HG03025 (cell line): ENCODE data around the gene PARP15.
"Not testable (repeated sequence)": the region's sequence is repeated elsewhere in the genome, so short reads cannot be mapped to it uniquely, and the experiment has no call there.

ENCODE experiments used
- ATAC-seq: cut with Tn5 transposase; IDR thresholded peaks from one replicate; pipeline ENCODE4 v1.9.1; 2021; ENCODE audit warnings: mild to moderate bottlenecking, moderate library complexity; ENCODE audit not compliant: unreplicated experiment, low FRiP score

PARP15 gene

GRCh38 chr3:122612696-122613095, 35.2 kb downstream of the PARP15 start:
- no peak for ATAC-seq

- no peak for ATAC-seq
Observed at GRCh38 chr3:122615303-122615702, 37.9 kb downstream of the PARP15 start.

GRCh38 chr3:122618614-122619013, 41.2 kb downstream of the PARP15 start:
- no peak for ATAC-seq

GRCh38 chr3:122619040-122619439, 41.6 kb downstream of the PARP15 start:
- ATAC-seq = no peak

DNA sequence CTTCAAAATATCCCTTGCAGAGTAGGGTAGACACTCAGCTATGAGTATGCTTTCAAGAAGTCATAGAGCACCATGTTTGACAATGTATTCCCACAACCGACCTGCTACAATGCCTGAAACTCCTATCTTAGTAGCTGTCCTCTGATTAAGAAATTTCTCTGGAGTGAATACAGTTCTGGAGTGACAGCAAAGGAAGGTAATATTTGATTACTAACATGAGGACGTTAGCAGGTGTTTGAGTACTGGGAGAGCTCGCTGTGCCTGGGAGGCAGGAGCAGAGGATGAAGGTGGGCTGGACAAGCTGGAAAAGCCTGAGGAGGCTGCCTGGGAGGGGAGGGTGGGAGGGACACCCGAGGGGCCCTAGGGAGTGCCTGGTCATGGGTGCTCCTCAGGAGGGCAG, 42.9 kb downstream of the PARP15 start:
- ATAC-seq = no peak

DNA sequence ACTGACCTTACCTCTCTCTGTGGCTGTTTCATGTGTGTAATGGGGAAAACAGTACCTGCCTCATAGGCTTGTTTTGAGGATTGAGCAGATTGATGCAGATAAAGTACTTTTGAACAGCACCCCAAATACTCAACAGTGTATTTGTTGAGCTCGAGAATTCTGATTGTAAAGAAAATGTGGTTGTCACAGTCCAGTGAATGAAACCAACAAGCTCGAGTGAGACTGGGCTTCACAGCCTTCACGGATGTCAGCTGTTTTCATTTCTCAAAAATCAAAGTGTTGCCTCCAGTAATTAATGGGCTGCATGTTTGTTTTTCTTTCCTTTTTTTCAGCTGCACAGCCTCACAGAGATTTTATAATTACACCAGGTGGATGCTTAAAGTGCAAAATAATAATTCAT, 43.7 kb downstream of the PARP15 start:
- no peak for ATAC-seq

- no peak for ATAC-seq
Observed at GRCh38 chr3:122623031-122623829, 45.8 kb downstream of the PARP15 start.

- ATAC-seq = no peak
Observed at GRCh38 chr3:122626515-122627180, 49.2 kb downstream of the PARP15 start.

DNA sequence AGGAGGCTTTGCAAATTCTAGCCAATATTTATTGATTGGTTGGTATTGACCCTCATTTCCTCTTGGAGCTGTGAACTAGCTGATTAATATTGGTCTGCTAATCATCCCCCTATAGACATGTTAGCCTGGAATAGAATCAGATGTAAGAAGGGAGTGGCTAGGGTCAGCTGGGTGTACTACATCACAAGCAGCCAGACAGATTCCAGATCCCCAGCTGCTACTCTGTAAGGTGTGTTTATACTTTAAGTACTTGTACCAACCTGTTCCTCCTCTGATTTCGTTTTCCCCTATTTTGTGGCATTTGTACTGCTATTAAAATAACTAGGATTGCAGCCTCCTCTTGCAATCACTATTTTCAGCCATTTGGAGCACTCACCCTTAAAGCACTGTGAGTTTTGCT, 49.9 kb downstream of the PARP15 start:
- ATAC-seq = no peak

- no peak for ATAC-seq
Observed at GRCh38 chr3:122628567-122628966, 51.1 kb downstream of the PARP15 start.

- no peak for ATAC-seq
Observed at GRCh38 chr3:122629763-122630162, 52.3 kb downstream of the PARP15 start.

GRCh38 chr3:122635789-122636188, 58.3 kb downstream of the PARP15 start:
- no peak for ATAC-seq

- ATAC-seq = no peak
Observed at GRCh38 chr3:122636697-122637096, 59.2 kb downstream of the PARP15 start.

GRCh38 chr3:122640437-122640999, 63.1 kb downstream of the PARP15 start:
- no peak for ATAC-seq

DNA sequence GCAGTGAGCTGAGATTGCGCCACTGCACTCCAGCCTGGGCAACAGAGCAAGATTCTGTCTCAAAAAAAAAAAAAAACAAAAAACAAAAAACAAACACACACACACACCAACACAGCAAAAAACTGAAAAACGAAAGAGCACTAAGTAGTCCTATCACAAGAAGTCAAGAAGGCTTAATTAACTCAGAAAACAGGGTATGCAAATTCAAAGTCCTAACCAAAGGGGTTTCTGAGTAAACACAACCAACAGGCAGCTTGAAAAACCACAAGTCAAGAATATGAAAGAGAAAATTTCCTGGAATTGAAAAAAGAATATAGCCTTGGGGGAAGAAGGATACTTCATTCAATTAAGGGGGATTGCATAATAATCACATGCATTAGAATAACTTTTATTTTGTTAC, 65.5 kb downstream of the PARP15 start:
- peak; percentile 68 for ATAC-seq

DNA sequence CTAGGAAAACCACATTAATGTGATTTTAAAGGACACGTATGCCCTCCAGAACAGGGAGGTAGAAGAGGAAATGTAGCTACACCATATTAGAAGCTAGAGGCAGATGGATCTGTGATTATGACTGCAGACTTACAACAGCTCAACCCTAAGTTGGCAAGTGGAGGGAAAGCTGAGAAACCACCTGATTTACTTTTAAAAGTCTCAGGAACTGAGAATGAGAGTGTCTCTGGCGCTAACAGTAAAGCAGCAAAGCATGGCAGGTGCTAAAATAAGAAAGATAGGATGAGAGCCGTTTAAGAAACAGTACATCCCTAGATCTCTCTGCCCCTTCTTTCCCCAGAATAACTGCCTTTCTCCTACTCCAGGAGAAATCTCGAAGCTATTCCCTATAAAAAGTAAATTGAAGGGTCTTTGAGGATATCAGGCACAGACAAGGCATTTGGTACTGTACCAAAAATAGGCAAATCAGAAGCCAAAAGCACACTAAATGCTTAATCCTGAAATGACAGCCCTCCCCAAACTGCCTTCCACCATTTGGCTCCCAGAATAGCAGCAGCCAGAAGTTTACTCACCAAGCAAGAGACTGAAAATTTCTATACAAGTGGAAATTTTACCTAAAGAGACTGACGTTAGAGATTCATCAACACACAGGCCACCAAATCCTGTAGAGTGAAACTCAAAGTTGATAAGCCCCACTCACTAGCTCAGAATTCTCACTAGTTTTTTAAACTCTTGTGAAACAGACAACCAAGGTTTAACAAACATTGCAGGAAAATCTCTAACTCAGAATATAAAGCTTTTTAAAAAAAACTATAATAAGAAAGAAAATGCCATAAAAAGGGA, 68.9 kb downstream of the PARP15 start:
- ATAC-seq = no peak

DNA sequence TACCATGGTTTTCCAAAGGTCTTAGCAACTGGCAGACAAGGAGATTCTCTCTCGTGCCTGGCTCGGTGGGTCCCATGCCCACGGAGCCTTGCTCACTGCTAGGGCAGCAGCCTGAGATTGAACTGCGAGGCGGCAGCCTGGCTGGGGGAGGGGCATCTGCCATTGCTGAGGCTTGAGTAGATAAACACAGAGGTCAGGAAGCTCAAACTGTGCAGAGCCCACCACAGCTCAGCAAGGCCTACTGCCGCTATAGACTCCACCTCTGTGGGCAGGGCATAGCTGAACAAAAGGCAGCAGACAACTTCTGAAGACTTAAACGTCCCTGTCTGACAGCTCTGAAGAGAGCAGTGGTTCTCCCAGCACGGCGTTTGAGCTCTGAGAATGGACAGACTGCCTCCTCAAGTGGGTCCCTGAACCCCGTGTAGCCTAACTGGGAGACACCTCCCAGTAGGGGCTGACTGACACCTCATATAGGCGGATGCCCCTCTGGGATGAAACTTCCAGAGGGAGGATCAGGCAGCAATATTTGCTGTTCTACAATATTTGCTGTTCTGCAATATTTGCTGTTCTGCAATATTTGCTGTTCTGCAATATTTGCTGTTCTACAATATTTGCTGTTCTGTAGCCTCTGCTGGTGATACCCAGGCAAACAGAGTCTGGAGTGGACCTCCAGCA, 73.9 kb downstream of the PARP15 start:
- not testable (repeated sequence) for ATAC-seq

DNA sequence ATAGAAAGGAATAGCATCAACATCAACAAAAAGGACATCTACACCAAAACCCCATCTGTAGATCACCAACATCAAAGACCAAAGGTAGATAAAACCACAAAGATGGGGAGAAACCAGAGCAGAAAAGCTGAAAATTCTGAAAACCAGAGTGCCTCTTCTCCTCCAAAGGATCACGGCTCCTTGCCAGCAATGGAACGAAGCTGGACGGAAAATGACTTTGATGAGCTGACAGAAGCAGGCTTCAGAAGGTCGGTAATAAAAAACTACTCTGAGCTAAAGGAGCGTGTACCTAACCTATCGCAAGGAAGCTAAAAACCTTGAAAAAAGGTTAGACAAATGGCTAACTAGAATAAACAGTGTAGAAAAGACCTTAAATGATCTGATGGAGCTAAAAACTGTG, 74.5 kb downstream of the PARP15 start:
- not testable (repeated sequence) for ATAC-seq

- ATAC-seq = not testable (repeated sequence)
Observed at GRCh38 chr3:122658336-122658735, 80.9 kb downstream of the PARP15 start.

- ATAC-seq = no peak
Observed at GRCh38 chr3:122660297-122660974, 83.0 kb downstream of the PARP15 start.
